HepG2 (cell line): ENCODE measurements around the gene ETF1. TPM values are rescaled to one million over a fixed set of nuclear protein-coding genes. Genes with fewer than 3 reads are reported as not detected.

Source experiments
- AHDC1 ChIP-seq: sonication (generic); formaldehyde crosslinking; IDR thresholded peaks from 2 replicates; pipeline ENCODE4 v1.5.1; 2020; ENCODE audit warnings: mild to moderate bottlenecking, missing genetic modification reagents, borderline replicate concordance
- GMEB2 ChIP-seq: IDR thresholded peaks from 2 replicates; pipeline ENCODE4 v1.6.1; 2016; ENCODE audit warnings: missing biosample characterization, missing genetic modification reagents, low read depth
- GRHL1 ChIP-seq: sonication (generic); formaldehyde crosslinking; conservative IDR thresholded peaks from 2 replicates; pipeline ENCODE4 v1.8.0; 2022; ENCODE audit warnings: missing genetic modification reagents
- KLF13 ChIP-seq: sonication (generic); formaldehyde crosslinking; IDR thresholded peaks from 2 replicates; pipeline ENCODE4 v1.4.0; 2020; ENCODE audit warnings: mild to moderate bottlenecking, missing genetic modification reagents
- MEIS2 ChIP-seq: sonication (generic); formaldehyde crosslinking; IDR thresholded peaks from 2 replicates; pipeline ENCODE4 v1.9.0; 2021; ENCODE audit warnings: mild to moderate bottlenecking, missing genetic modification reagents
- NFATC3 ChIP-seq: sonication (generic); formaldehyde crosslinking; IDR thresholded peaks from 2 replicates; pipeline ENCODE4 v1.5.1; 2020; ENCODE audit warnings: mild to moderate bottlenecking, missing genetic modification reagents
- SATB2 ChIP-seq: sonication (generic); formaldehyde crosslinking; IDR thresholded peaks from 2 replicates; pipeline ENCODE4 v1.5.0; 2020; ENCODE audit warnings: missing genetic modification reagents
- ZBED4 ChIP-seq: sonication (generic); formaldehyde crosslinking; IDR thresholded peaks from 2 replicates; pipeline ENCODE4 v1.4.0; 2020; ENCODE audit warnings: missing genetic modification reagents, borderline replicate concordance
- ZNF260 ChIP-seq: sonication (generic); formaldehyde crosslinking; IDR thresholded peaks from 2 replicates; pipeline ENCODE4 v1.4.0; 2020; ENCODE audit warnings: missing genetic modification reagents, low read depth, mild to moderate bottlenecking, borderline replicate concordance
- ZNF567 ChIP-seq: sonication (generic); formaldehyde crosslinking; IDR thresholded peaks from 2 replicates; pipeline ENCODE4 v1.8.1; 2023; ENCODE audit warnings: mild to moderate bottlenecking, missing genetic modification reagents, borderline replicate concordance
- ZNF841 ChIP-seq: sonication (generic); formaldehyde crosslinking; IDR thresholded peaks from 2 replicates; pipeline ENCODE4 v1.8.1; 2023; ENCODE audit warnings: missing genetic modification reagents, borderline replicate concordance
- polyA plus RNA-seq, 8 experiments: library from polyadenylated mRNA; depleted of rRNA in 3 of 8; stranded (reverse) in 7 of 8; unstranded in 1 of 8; fragments of >200 nt; fragmentation: Illumina TruSeq in 4 of 8; extraction: Trizol in 4 of 8; gene quantifications; 2 replicates each; pipeline versions ENCODE4 v1.2.1 to v1.2.3, GENCODE V29; 2011 to 2016; ENCODE audit warnings: low read depth in 4 of 8, missing spikeins in 1 of 8, mixed read lengths in 1 of 8; ENCODE audit not compliant: insufficient read depth in 1 of 8
- total RNA-seq, 5 experiments: library from RNA; depleted of rRNA; stranded (reverse); fragments of >200 nt; fragmentation: Illumina TruSeq; extraction: Trizol; gene quantifications; 2 replicates each; pipeline ENCODE4 v1.2.3, GENCODE V29; 2016; ENCODE audit warnings: low read depth in 1 of 5

Gene ETF1
- total and polyA plus RNA-seq, 2 of the 13 experiments (the other 11 are each of a cell fraction or from before 2014, with no cell fraction given): 52.1 to 184 TPM

GRCh38 chr5:138575194-138576015, 32.4 kb upstream of the ETF1 start, which contains the start of gene HSPA9 (continued):
- no peak for TF ChIP-seq GRHL1
- TF ChIP-seq GMEB2: peak; percentile 81
- TF ChIP-seq ZNF841 (CRISPR knock-in tag): peak; percentile 33; the same call in 1 of the 2 replicates
- no peak; the same call in 1 of the 2 replicates for TF ChIP-seq ZNF567 (CRISPR knock-in tag)
- no peak for TF ChIP-seq KLF13 (CRISPR knock-in tag)
- peak; percentile 79 for TF ChIP-seq ZBED4 (CRISPR knock-in tag)
- TF ChIP-seq MEIS2: no peak; the same call in 1 of the 2 replicates
- peak; percentile 65; the same call in 1 of the 2 replicates for TF ChIP-seq AHDC1 (CRISPR knock-in tag)
- 0 out of 2 replicates have a peak, but pooled peaks have one; percentile 84 for TF ChIP-seq SATB2 (CRISPR knock-in tag)
- no peak for TF ChIP-seq ZNF260
- peak; percentile 57; the same call in 1 of the 2 replicates for TF ChIP-seq NFATC3
